Spleen (tissue), 11 donors: ENCODE data around the gene BACE2. TPM values are rescaled to one million over a fixed set of nuclear protein-coding genes. Genes with fewer than 3 reads are reported as not detected.

Experiments used
- DNase-seq: peaks from one replicate; pipeline ENCODE4 v3.0.0-alpha.2; 2020
- H3K27ac ChIP-seq, 8 donors: fragments of 200-600 bp; sonication (generic) in 7 of 8; 1 replicate in 4 of 8; 2 replicates in 4 of 8; pipeline versions ENCODE4 v1.5.0 to v1.8.0; 2016 to 2021; ENCODE audit warnings: inconsistent platforms in 4 of 8, mild to moderate bottlenecking in 4 of 8, moderate library complexity in 1 of 8
- H3K27me3 ChIP-seq, 7 donors: fragments of 200-600 bp; sonication (generic) in 6 of 7; replicated peaks in 1 of 7; 1 replicate in 4 of 7; 2 replicates in 3 of 7; pipeline versions ENCODE4 v1.5.0 to v1.8.0; 2016 to 2021; ENCODE audit warnings: inconsistent platforms in 3 of 7, mild to moderate bottlenecking in 1 of 7
- H3K36me3 ChIP-seq, 6 donors: fragments of 200-600 bp; sonication (generic) in 5 of 6; 1 replicate in 4 of 6; 2 replicates in 2 of 6; pipeline versions ENCODE4 v1.5.0 to v1.8.0; 2016 to 2021; ENCODE audit warnings: inconsistent platforms in 2 of 6
- H3K4me1 ChIP-seq, 6 donors: fragments of 200-600 bp; sonication (generic) in 5 of 6; 1 replicate in 3 of 6; 2 replicates in 3 of 6; pipeline versions ENCODE4 v1.5.0 to v1.8.0; 2016 to 2021; ENCODE audit warnings: inconsistent platforms in 3 of 6
- H3K4me3 ChIP-seq, 8 donors: fragments of 200-600 bp; sonication (generic) in 7 of 8; 1 replicate in 4 of 8; 2 replicates in 4 of 8; pipeline versions ENCODE4 v1.5.0 to v1.8.0; 2016 to 2021; ENCODE audit warnings: inconsistent platforms in 4 of 8, mild to moderate bottlenecking in 4 of 8, moderate library complexity in 2 of 8
- H3K9me3 ChIP-seq, 8 donors: fragments of 200-600 bp; sonication (generic) in 7 of 8; 1 replicate in 4 of 8; 2 replicates in 4 of 8; pipeline versions ENCODE4 v1.5.0 to v1.8.0; 2016 to 2021; ENCODE audit warnings: inconsistent platforms in 4 of 8
- CTCF ChIP-seq, 11 experiments: fragments of 200-600 bp in 7 of 11; fragments of 450-650 bp in 4 of 11; sonication (generic) in 4 of 11; IDR thresholded peaks in 8 of 11; conservative IDR thresholded peaks in 3 of 11; 1 replicate in 7 of 11; 2 replicates in 4 of 11; pipeline versions ENCODE4 v1.4.0 to v1.8.0; 2016 to 2021; ENCODE audit warnings: antibody characterized with exemption in 11 of 11, inconsistent platforms in 4 of 11, mild to moderate bottlenecking in 1 of 11
- POLR2A ChIP-seq, 3 donors: fragments of 450-650 bp; IDR thresholded peaks; one replicate each; pipeline ENCODE4 v1.5.1; 2017; ENCODE audit warnings: antibody characterized with exemption in 3 of 3, mild to moderate bottlenecking in 1 of 3
- POLR2AphosphoS5 ChIP-seq, 3 donors: sonication (generic); formaldehyde crosslinking; IDR thresholded peaks; one replicate each; pipeline ENCODE4 v1.5.1; 2017; ENCODE audit warnings: antibody characterized with exemption in 3 of 3
- WGBS, 5 donors: extraction: QIAGEN DNeasy Blood & Tissue Kit in 3 of 5; methylation state at CpG; one replicate each; pipeline versions ENCODE4 v1.1.5 to v1.1.7; 2013 to 2018; 5-methylcytosine and 5-hydroxymethylcytosine counted together
- intact Hi-C: fragments of 100-400 bp; cut with DNase I; formaldehyde crosslinking; loops from one replicate; pipeline ENCODE4 v1.15.0; 2023; ENCODE audit warnings: low total_unique reads
- polyA plus RNA-seq, 3 donors: library from polyadenylated mRNA; stranded (reverse); fragments of 200-250 nt; gene quantifications; one replicate each; pipeline ENCODE4 v1.2.1, GENCODE V29; 2013
- total RNA-seq, 7 donors: library from RNA; depleted of rRNA in 3 of 7; stranded (reverse); fragments of >200 nt in 3 of 7; fragmentation: NEBNext Ultra II Directional in 4 of 7; extraction: Animal tissue kit (Norgen Biotek cat#: 25700) in 4 of 7; gene quantifications; one replicate each; pipeline versions ENCODE4 v1.1.0 to v1.2.1, GENCODE V29; 2016 to 2021
- donor health status: healthy with polysubstance abuse.
- donor health status: DM: no; HTN: no; CAD: no; lungs with moderate emphysema.
- donor health status: DM: no; HTN: no; CAD: no.
- donor health status: Bipolar disorder and iron deficiency.
- donor health status: healthy.
- donor health status: DM: no; HTN: no; CAD: no.
- donor health status: DM: yes; HTN: yes; CAD: no.

The BACE2 gene
- total and polyA plus RNA-seq, 10 donors, result 19.4 to 54.7 (median 47.1) TPM

GRCh38 chr21:41282412-41282811, 114.5 kb downstream of the BACE2 start:
- 44 to 62% (median 59%) methylated on average over 3 of the region's 3 CpGs for WGBS, 5 donors
- no peak for TF ChIP-seq CTCF (IDR thresholded peaks at IDR 0.05 in 8 of 11, conservative IDR thresholded peaks at IDR 0.05 in 3 of 11)
- no peak for TF ChIP-seq POLR2A (IDR thresholded peaks at IDR 0.05)
- TF ChIP-seq POLR2AphosphoS5 (IDR thresholded peaks at IDR 0.05), result no peak
- DNase-seq, result no peak
- Histone ChIP-seq H3K9me3 (no peaks in the 10 kb centered on the region), H3K4me3 (no peak overlapping the region), H3K36me3 (no peaks in the 10 kb centered on the region), H3K4me1 (peaks cover 0 to 9% (median 0%) of the 10 kb centered on the region in 6 donors), H3K27me3 (no peaks in the 10 kb centered on the region), H3K27ac (no peak overlapping the region)
- intact Hi-C loops, result loop anchor here (5.0 kb wide), 1 partner anchor 180 kb away; no protein-coding TSS in a partner anchor

DNA sequence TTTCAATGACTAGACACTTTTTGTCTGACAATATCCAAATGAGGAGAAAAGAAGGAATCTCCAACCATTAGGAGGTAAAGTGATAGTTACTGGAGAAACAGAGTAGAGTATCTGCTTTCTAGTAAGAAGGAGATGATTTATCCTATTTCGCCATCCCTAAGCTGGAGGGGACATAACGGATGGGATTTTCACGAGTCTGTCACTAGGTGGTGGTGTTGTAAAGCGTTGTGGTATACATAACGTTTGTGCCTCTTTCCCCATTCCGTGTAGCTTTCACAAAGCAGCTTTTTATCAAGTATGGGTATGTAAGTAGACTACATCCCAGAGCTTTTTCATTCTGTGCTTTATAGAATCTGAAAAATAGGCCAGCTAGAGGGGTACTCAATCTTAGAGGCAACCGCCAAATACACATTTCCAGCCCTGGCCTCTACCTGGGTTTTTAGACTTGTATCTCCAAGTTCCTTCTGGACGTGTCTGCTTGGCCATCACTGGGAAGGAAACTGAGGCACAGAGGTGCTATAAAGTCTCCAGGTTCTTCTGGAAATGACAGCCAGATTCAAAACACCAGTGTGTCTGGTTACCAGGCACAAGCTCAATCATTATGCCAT, 115.4 kb downstream of the BACE2 start:
- Histone ChIP-seq H3K36me3 (no peaks in the 10 kb centered on the region), H3K4me3 (no peak overlapping the region), H3K27ac (no peak overlapping the region), H3K4me1 (peaks cover 0 to 9% (median 0%) of the 10 kb centered on the region in 6 donors), H3K9me3 (no peaks in the 10 kb centered on the region), H3K27me3 (no peaks in the 10 kb centered on the region)
- WGBS, 5 donors, result 17 to 22% (median 20%) methylated on average over 8 of the region's 8 CpGs
- intact Hi-C loops, result loop anchor here (5.0 kb wide), 1 partner anchor 179 kb away; no protein-coding TSS in a partner anchor
- no peak for DNase-seq
- TF ChIP-seq POLR2AphosphoS5 (IDR thresholded peaks at IDR 0.05) (peak in 1 of 3 donors; percentile 23), CTCF (IDR thresholded peaks at IDR 0.05 in 8 of 11, conservative IDR thresholded peaks at IDR 0.05 in 3 of 11) (peak; percentile 64 to 90 (median 80)), POLR2A (IDR thresholded peaks at IDR 0.05) (no peak)

DNA sequence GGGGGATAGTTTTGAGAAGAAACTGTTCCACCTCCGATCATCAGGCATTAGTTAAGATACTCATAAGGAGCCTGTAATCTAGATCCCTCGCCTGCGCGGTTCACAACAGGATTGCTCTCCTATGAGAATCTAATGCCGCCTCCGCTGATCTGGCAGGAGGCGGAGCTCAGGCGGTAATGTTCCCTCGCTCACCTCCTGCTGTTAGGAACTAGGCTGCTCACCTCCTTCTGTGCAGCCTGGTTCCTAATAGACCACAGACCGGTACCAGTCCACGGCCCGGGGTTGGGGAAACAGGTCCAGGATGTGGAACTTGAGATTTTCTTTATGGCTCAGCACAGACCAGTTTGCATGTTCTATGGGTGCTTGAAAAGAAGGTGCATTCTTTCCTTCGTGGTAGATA, 121.5 kb downstream of the BACE2 start:
- Histone ChIP-seq H3K4me3 (no peak overlapping the region), H3K27me3 (peaks cover 0 to 39% (median 0%) of the 10 kb centered on the region in 7 donors), H3K4me1 (no peaks in the 10 kb centered on the region), H3K27ac (no peak overlapping the region), H3K36me3 (no peaks in the 10 kb centered on the region), H3K9me3 (no peaks in the 10 kb centered on the region)
- 69 to 91% (median 79%) methylated on average over 13 of the region's 13 CpGs for WGBS, 5 donors
- TF ChIP-seq CTCF (IDR thresholded peaks at IDR 0.05 in 8 of 11, conservative IDR thresholded peaks at IDR 0.05 in 3 of 11) (no peak), POLR2AphosphoS5 (IDR thresholded peaks at IDR 0.05) (no peak), POLR2A (IDR thresholded peaks at IDR 0.05) (no peak)
- no peak for DNase-seq
- intact Hi-C loops, result no loop called here

DNA sequence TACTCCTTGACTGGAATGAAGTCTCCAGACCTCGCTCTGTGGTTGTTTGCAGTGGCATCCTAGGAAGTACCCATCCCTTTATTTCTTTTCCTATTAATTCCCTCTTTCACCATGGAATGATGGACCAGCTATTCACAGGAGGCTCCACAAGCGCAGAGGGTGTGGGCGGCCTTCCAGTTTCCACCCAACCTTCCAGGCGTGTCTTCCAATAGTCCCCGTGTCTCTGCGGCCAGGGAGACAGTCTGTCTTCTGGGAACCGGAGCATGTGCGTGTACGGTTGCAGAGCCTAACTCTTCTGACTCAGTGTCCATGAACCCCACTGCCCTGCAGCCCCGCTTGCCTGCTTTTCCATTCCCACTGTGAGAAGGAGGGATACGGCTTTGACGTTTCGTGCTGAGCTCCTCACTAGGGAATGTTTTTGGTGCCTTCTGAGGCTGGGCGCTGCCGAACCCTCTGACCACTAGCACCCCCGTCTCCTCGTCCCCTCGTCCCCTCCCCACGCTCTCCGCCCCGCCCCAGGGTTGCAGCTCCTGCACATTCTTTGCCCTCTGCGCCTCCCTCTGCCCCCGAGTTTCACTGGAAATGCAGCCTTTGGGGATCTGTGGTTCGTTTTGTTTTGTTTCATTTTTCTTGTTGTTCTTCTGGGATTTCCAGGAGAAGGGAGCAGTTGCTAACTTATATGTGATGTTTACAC, 122.3 kb downstream of the BACE2 start:
- TF ChIP-seq POLR2AphosphoS5 (IDR thresholded peaks at IDR 0.05), result no peak
- TF ChIP-seq POLR2A (IDR thresholded peaks at IDR 0.05), result no peak
- no peak for TF ChIP-seq CTCF (IDR thresholded peaks at IDR 0.05 in 8 of 11, conservative IDR thresholded peaks at IDR 0.05 in 3 of 11)
- Histone ChIP-seq H3K4me1 (no peaks in the 10 kb centered on the region), H3K4me3 (peak overlapping the region in 1 of 8 donors; percentile 26), H3K27me3 (peaks cover 0 to 45% (median 0%) of the 10 kb centered on the region in 7 donors), H3K9me3 (no peaks in the 10 kb centered on the region), H3K36me3 (no peaks in the 10 kb centered on the region), H3K27ac (no peak overlapping the region)
- WGBS, 5 donors, result 70 to 73% (median 72%) methylated on average over 24 of the region's 24 CpGs
- no peak for DNase-seq
- intact Hi-C loops, result no loop called here
